Left hindlimb (tissue), 1 donor: ENCODE data around the gene WDR5.

Experiments used
- DNase-seq: peaks from one replicate; pipeline ENCODE4 v3.0.0-alpha.2; 2018

The WDR5 gene

DNA sequence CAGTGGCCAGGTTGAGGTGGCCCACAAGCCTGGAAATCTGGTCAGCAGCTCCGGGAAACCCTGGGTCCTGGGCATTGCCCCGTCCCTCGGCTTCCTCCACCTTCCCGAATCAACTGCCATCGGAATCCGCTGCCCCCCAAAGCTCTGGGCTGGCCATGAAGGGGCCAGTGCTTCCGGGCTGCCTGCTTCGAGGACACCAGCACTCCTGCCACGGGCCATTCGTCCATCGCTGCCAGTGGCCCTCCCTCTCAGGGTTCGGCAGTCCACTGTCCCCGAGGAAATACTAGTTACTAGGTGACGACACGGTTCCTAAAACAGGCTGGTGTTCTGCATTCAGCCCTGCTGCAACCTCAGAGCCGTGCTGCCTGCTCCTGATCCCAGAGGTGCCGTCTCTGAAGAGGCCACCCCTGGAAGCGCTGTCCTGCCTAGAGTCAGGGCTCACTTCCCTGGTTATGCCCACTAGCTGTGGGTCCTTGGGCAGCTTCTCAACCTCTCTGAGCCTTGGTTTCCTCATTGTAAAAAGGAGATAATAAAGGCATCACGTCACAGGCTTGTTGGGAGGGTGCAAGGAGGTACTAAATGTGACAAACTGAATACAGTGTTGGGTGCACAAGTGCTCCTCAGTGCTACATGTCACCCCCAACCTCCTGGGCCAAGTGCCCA is 3.5 kb upstream of the WDR5 start:
- no peak for DNase-seq

DNA sequence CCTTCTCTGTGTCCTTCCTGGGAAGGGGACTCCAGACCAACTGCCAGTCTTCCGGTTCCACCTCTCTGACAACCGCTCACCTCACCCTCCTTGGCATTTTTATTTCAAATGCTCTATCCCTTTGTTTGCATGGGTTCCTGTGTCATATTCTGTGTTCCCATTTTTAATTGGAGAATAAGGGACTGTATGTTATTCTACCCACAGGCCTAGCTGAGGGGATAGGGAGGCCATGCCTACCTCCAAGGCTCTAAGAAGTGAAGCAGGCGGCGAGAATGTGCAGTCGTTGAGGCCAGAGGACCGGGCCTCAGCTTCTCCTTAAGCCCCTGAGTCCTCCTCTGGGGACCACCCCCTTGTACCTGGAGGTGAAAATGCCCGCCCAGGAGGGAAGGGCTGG is 936 bp upstream of the WDR5 start:
- peak; percentile 0 for DNase-seq

DNA sequence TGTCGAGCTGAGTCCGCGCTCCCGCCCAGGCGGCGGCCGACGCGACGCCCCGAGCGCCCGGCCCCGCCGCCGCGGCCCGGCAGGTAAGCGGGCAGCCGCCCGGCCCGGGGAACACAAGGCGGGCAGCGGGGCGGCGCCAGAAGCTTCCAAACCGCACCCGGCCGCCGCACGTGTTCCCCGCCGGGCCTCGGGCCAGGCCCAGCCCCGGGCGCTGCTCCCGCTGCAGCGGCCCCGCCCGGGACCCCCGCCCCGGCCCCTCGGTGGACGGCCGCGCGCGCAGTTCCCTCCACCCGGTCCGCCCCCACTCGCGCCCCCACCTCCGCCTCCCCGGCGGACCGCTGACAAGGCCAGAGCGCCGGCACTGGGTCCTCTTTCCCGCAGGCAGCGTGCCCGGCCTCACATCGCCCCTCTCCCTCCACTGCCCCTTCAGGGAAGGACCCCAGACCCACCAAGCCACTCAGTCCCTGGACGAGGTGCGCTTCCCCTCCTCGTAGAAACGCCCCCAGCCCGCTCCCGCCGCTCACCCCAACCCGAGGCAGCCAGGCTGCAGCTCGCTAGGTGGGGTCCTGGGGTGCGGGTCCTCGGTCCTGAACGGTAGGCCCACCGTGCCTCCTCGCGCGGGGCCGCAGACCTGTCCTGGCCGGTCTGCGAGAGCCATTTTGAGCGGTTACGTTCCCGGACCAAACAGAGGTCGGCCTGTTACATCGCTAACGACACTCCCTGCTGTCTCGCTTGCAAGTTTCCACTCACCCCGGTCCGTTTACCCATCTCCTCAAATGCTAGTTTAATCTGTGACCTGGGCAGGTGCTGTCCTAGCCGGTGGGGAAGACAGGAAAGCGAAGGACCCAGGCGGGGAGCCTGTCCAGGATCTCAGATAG is 475 bp downstream of the WDR5 start:
- DNase-seq = peak; percentile 35

DNA sequence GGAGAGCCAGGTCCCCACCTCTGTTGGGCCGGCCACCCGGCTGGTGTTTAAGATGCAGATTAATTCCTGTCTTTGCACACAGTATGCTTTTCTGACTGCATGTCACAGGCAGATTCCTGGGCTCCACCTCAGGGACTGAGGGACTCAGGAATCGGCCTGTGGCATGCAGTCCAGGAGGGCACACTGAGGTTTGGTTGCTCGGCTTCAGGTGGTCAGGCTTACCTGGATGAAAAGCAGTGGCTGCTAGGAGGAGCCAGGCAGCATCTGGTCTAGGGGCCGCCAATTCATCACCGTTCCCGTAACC is 1.1 kb downstream of the WDR5 start:
- DNase-seq = no peak

DNA sequence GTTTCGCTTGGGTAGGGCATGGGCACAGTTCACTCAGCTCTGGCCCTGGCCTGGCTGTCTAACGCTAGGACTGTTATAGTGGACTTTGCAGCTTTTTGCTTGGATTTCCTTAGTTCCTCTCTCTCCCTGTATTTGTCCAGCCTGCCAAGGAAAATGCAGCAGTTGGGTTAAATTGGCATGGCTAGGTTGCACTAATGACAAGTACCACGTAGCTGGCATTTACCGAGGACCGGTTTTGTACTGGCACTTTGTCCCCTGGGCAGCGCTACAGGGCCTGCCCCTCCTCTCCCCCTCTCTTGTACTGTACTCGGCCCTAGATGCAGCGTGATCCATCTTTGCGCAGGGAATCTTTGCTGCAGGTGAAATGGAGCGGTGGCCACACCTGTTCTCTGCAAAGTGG is 2.4 kb downstream of the WDR5 start:
- no peak for DNase-seq

DNA sequence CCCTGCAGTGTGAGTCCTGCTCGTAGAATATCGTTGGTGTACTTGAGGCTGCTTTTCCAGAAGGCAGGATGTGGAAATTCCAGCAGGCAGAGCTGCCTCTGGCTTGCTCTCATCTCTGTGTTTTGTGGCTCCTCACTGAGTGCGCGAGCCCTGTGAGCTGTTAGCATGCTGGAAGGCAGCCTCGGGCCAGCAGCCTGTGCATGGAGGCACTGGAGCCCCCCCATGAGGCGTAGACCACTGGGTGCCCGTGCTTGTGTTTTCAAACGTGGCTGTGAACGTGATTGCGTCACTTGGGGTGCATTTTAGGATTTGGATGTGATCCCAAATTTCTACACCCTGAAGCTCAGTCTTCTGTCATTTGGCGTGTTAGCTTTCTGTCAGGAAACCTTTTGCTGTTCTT is 3.2 kb downstream of the WDR5 start:
- no peak for DNase-seq

DNA sequence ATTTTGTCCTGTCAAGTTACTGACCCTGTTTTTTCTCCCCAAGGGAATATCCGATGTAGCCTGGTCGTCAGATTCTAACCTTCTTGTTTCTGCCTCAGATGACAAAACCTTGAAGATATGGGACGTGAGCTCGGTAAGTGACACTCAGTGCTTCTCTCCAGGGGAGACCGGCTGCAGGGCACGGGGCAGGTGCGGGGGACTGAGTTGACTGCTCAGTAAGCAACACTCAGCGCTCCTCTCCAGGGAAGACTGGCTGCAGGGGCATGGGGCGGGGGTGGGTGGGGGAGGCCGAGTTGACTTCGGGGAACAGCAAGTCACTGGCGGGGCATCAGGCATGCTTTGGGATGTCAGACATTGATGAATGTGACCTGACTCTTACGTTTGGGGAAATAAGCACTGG is 6.0 kb downstream of the WDR5 start:
- DNase-seq = no peak

DNA sequence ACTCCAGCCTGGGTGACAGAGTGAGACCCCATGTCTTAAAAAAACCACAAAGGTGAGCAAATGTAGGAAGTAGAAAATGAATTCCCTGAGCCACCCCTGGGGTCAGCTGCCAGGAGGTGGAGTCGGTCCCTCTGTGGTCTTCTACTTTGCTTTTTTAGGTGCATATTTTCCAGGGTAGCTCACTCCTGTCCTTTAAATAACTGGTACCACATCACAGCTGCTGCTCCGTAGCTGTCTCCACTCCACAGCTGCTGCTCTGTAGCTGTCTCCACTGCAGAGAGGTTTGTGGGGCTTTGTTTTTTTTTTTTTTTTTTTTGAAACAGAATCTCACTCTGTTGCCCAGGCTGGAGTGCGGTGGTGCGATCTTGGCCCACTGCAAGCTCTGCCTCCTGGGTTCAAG is 8.9 kb downstream of the WDR5 start:
- DNase-seq = no peak

DNA sequence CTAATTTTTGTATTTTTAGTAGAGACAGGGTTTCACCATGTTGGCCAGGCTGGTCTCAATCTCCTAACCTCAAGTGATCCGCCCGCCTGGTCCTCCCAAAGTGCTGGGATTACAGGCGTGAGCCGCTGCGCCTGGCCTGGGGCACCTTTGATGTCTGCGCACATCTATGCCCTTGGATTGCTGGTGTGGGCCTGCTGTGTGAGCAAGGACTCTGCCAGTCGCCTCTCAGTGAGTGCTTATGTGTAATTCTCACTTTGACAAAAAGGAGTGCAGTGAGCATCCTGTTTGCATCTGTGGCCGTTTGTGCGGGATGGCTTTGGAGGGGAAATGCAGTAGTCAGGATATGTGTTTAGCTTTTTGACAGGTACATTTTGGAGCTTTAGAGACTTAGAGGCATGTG is 9.4 kb downstream of the WDR5 start:
- no peak for DNase-seq

DNA sequence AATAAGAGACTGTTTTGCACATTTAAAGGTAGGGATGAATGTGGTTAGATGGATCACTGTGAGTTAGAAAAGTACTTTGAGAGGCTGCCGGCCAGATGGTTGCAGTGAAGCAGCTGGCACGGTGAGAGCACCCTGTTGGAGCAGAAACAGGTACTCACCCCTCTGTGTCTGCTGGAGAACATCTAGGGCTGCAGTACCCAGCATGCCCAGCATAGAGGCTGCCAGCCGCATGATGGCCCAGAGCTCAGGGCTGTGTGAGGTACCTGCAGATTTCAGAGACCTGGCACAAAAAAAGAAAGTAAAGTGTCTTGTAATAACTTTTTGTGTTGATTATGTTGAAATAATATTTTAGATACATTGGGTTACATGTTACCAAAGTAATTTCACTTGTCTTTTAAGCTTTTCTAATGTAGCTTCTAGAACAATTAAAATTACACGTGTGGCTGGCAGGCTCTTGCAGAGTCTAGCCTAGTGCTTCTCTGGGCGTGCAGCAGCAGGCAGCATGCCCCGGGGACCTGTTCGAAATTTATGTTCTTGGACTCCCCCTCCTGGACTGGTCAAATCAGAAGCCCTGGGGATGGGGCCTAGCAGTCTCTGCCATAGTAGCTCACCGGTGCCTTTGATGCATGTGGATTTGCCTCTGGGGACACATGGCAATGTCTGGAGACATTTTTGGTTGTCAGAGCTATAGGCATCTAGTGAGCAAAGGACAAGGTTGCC is 11.1 kb downstream of the WDR5 start:
- DNase-seq = no peak

DNA sequence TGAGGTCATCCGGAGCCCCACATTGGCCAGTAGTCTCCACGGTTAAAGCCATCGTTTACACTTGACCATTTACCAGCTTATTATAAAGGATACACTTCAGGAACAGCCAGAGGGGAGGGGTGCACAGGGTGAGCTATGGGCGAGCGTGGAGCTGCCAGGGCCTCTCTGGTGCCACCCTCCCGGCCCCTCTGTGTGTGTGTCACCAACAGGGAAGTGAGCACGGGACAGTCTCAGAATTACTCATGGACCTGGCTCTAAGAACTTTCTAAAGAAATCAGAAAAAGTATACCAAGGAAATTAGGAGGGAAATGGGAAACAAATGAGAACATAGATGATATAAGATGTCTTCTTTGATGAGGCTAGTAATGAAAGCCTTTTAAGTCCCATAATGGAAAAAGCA is 13.5 kb downstream of the WDR5 start:
- DNase-seq = no peak

DNA sequence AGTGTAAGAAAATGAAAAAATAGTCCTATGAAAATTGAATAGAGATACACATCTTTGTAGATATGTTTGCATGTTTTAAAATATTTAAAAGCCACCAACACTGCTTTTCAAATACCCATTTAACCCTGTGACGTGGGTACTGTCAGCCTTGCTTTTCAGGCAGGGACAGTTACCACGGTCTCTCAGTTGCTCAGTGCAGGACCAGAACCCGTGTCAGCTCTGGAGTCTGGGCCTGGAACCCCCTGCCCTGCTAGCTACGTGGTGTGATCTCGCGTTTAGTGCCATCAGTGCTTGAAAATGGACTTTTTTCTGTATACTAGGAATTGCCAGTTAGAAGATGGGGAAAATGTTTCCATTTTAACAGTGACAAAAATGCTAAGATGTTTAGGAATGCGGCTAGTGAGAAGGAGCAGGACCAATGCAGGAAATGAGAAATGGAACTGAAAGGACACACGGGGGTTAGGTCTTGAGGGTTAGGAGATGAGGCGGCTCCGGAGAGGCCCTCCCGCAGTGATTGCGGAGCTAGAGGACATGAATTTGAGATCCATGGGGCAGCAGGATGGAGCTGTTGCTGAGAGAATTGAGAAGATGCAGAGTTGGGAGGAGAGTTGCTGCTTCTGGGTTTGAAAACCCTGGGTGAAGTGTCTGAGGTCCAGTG is 14.8 kb downstream of the WDR5 start:
- DNase-seq = no peak

DNA sequence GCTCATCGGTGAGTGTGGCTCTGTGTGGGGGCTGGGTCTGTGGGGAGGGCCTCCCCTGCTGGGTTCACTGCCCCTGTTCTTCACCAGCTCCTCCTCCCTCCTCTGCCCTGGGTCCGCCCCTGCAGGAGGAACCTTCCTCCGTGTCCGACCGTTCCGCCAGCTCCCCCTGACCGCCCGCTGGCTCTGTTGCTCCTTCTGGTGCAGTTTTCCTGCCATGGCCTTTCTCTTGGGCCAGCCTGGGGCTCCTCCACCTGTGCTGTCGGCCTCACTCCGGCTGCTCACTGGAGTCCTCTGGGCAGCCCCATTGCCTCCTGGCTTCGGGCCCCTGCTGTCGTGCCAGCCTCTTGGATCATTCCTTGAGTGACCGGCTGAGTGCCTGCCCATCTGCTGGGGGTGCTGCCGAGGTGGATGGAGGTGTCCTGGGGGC is 16.2 kb downstream of the WDR5 start:
- DNase-seq = no peak

DNA sequence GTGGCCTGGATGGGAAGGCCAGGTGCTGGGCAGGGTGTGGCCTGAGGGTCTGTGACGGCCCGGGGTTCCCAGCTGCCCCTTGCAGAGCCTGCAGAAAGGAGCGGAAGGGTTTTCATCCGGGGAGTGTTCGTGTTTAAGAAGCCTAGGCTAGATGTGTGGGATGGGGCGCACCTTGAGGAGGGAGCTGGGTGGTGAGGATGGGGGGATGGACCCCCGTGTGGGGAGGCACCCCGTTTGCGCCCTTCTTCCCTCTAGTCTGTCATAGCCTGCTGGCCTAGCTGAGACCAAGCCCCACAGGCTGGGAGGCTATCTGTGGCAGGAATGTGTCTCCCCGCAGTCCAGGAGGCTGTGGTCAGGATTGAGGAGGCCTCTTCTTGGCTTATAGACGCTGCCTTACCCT is 16.6 kb downstream of the WDR5 start:
- DNase-seq = no peak

DNA sequence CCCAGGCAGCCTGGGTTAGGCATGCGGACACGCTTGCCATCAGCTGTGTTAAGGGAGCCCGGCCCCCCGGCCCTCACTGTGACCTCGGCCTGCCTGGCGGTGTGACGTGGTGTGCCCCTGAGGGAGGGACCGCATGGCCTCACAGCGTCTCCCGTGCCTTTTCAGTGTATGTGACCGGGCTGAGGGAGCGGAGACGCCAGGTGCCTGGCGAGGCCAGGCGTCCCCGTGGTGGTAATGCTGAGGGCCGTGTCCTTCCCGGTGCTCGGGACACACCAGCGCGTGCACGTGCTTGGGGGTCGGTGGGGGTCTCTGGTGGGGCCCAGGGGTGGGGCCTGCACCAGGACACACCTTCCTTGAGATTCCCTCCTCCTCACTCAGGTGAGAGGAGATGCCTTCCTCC is 17.6 kb downstream of the WDR5 start:
- no peak for DNase-seq

DNA sequence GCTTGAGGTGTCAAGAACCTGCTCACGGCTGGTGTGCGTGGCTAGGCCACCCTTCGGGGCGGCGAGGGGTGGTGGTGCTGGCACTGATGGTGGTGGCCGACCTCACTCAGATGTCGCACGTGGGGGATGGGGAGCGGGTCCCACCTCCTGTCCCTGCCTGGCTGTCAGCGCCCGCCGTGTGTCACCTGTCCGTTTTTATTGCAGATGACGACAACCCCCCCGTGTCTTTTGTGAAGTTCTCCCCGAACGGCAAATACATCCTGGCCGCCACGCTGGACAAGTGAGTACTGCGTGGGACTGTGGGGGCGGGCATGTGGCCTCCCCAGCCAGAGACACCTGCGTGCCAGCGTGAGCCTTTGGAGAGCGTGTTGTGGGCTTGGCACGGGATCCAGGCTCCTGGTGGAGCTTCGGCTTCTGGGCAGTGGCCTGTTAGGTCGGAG is 18.4 kb downstream of the WDR5 start:
- DNase-seq = no peak

DNA sequence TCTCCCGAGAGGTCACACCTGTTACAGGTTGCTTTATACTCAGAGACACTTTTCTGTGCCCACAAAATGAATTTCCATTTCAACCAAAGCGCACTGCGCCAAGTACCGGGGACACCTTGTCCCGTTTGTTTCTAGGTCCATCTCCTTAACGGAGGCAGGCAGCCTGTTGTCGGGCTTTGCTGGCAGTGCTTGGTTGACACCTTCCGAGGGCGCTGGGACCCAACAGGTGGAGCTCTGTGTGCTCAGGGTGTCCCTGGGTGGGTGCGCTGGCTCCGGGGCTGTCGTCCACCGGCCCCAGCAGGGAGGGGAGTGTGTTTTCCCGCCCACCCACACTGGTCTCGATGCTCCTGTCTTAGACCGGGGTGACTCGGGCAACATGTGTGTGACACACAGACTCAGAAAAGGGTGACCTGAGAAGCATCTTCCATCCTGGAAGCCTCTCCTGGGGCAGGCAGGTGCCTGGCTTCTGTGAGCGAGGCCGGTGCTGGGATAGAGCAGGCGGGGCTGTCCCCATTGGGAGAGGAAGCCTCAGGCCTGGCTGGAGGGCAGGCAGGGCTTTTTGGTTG is 20.0 kb downstream of the WDR5 start:
- no peak for DNase-seq

DNA sequence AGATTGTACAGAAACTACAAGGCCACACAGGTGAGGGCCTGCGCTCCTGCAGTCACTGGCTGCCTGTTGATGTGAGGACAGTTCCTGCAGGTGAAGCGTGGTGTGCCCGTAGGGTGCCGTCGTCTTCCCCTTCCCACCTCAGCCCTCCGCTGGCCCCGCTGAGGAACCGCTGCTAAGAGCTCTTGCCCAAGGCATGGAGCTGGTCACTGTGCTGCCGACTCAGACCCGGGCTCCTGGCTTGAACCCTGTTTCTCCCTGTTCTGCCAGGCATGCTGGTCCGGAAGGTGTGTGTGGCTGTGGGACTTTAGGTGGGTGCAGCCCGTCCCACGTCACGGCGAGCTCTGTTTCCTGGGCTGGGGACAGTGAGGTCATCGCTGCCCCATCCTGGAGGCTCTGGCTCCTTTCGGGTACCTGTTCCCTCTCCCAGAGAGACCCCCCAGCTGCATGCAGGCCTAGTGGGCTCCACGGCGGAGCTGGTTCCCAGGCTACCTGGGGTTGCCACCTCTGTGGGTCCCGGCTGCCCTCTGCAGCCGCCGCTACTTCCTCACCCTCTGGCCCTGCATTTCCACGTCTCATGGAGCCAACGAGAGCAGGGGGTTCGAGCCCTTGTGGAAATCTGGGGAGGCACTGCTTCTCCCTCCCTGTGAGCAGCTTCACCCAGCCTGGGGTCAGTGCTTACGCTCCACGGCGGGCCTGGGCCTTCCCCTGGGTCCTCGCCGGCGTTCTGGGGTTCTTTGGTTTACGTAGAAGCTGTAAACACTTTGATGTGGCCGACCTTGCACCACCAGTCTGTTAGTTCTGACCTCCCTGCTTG is 20.9 kb downstream of the WDR5 start:
- DNase-seq = no peak

DNA sequence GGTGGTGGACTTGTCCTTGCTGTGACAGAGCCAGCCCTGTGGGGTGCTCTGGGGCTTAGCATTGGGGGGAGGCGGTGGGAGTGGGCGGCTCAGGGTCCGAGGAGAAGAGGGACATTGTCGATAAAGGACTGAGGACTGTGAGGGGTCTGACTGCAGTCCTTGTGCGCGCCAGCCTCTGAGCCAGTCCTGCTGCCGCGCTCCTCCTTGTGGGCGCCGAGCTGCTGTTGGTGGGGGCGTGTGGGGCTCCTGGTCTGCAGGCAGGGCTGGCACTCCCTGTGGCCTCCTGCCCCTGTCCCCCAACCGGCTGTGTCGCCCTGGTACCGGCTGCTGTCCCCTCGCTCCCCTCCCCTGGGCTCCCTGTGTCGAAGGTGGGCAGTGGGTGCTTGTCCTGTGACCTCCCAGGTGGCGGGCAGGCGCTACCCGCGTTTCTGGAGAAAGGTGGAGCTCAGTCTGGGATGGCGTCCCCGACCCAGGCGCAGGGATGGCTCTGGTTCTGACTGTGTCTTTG is 21.6 kb downstream of the WDR5 start:
- no peak for DNase-seq

DNA sequence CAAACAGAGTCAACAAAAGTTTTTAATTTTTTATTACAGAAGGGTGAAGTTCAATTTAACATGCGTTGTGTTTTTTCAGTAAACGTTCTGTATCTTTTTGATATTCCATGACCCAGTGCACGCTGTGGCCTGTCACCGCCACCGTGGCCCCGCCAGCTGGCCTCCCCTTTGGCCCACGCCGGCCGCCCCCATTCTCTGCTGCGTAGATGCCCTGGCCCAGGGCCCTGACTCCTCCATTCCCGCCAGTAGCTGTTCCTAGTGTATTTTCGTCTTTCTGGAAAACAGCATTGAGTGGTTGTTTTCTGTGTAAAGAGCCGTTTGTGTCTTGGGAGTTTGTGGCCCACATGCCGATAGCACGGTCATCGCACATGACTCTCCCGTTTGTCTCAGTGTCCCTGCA is 22.4 kb downstream of the WDR5 start:
- no peak for DNase-seq

DNA sequence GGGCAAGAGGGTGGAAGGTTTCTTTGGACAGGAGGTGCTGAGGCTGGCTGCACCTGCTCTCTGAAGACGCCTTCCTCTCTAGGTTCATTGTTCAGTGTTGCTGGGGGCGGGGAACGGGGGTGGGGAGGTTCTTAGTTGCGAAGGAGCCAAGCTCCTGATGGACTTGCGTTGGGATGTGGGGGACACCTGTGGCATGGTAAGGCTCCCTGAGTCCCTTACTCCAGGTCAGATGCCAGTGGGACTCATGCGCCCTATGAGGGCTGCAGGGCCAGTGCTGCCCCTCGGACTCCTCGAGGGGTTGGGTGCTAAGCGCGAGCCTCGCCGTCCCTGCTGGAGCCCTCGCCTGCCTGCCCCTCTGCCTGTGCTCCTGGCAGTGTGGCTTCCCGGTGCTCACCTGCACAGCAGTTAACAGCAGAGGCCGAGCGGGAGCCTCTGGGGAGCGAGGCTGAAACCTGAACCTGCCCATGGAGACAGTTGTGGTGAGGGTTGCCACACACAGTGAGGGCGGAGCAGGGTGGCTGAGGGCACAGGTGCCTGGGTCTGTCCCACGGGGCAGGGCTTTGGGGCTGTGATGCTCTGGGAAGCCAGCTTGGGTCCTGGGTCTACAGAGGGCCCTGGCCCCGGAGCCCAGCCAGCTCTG is 23.0 kb downstream of the WDR5 start:
- no peak for DNase-seq
